HFFc6 (cell line): ENCODE results near the gene RPS8. TPM values are rescaled to one million over a fixed set of nuclear protein-coding genes. Genes with fewer than 3 reads are reported as not detected.
A peak's percentile ranks its signal among the peaks of the same experiment; 100 is the strongest.

Experiments used
- DNase-seq: peaks from one replicate; pipeline ENCODE4 v3.0.0-alpha.2; 2018
- H3K27ac Mint-ChIP-seq: 2 replicates; pipeline ENCODE4 v1.8.0; 2020; ENCODE audit warnings: mild to moderate bottlenecking, mixed read lengths
- H3K27me3 Mint-ChIP-seq: 2 replicates; pipeline ENCODE4 v1.8.0; 2021; ENCODE audit warnings: mild to moderate bottlenecking, moderate library complexity, mixed read lengths; ENCODE audit not compliant: insufficient read depth
- H3K36me3 Mint-ChIP-seq: 2 replicates; pipeline ENCODE4 v1.8.0; 2021; ENCODE audit warnings: low read depth, mixed read lengths
- H3K4me1 Mint-ChIP-seq: 2 replicates; pipeline ENCODE4 v1.8.0; 2020; ENCODE audit warnings: low read depth, mixed read lengths
- H3K4me3 Mint-ChIP-seq: 2 replicates; pipeline ENCODE4 v1.8.0; 2020; ENCODE audit warnings: mild to moderate bottlenecking, moderate library complexity, mixed read lengths
- H3K9me3 Mint-ChIP-seq: 2 replicates; pipeline ENCODE4 v1.8.0; 2020; ENCODE audit warnings: mild to moderate bottlenecking, mixed read lengths
- total RNA-seq, 6 experiments: library from RNA; stranded (reverse); fragmentation: NEBNext Ultra II Directional; extraction: Animal tissue kit (Norgen Biotek cat#: 25700); gene quantifications; 2 replicates in 1 of 6; 3 replicates in 5 of 6; pipeline ENCODE4 v1.2.3, GENCODE V29; 2021
- TF ChIP-seq, protein P1 (sequence below): fragments of 200-600 bp; sonication (generic); IDR thresholded peaks from 2 replicates; pipeline ENCODE4 v1.5.0; 2021; ENCODE audit warnings: antibody characterized with exemption, mild to moderate bottlenecking

Gene RPS8
- total RNA-seq, 6 experiments from 2014 or later = 1,518 to 1,745 (median 1,633) TPM

DNA sequence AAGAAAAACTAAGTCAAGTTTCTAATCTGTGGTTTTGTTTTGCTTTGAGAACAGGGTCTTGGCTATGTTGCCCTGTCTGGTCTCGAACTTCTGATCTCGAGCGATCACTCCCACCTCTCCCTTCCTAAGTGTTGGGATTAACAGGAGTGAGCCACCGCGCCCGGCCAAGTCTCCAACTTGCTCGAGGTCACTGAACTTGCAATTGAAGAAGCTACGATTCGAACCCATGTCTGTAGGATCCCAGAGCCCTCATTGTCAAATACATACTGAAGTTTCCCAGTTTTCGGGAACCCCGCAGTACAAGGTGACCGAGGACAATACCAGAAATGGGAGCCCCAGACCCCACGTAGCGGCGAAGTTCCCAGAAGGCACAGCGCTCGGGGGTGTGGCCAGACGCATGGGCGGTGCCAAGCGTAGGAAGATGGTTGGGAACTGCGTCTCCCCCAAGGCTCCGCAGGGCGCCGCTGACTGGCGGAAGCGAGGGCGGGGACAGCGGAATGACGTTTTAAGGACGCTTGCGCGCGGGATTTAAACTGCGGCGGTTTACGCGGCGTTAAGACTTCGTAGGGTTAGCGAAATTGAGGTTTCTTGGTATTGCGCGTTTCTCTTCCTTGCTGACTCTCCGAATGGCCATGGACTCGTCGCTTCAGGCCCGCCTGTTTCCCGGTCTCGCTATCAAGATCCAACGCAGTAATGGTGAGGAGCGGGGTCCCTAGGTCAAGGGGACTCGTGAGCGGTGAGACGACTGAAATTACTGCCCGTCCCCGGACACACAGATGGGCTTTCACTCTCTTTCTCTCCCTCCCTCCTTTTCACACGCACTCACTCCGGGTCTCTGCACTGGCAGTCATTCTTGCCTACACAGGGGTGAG is 35.8 kb upstream of the RPS8 start, which contains the start of gene KIF2C:
KIF2C (plus strand) TSS at position 531 of the 872 bp plus-strand sequence; CDS start at position 627, 96 bp downstream.
- peak; percentile 96 for DNase-seq
- peaks cover 20% of the 10 kb centered on the region; the same call in 1 of the 2 replicates for H3K36me3 Mint-ChIP-seq
- H3K4me1 Mint-ChIP-seq = peaks cover 32% of the 10 kb centered on the region
- peak within 1 kb of the TSS; percentile 98 for H3K4me3 Mint-ChIP-seq
- TF ChIP-seq, protein P1, sequence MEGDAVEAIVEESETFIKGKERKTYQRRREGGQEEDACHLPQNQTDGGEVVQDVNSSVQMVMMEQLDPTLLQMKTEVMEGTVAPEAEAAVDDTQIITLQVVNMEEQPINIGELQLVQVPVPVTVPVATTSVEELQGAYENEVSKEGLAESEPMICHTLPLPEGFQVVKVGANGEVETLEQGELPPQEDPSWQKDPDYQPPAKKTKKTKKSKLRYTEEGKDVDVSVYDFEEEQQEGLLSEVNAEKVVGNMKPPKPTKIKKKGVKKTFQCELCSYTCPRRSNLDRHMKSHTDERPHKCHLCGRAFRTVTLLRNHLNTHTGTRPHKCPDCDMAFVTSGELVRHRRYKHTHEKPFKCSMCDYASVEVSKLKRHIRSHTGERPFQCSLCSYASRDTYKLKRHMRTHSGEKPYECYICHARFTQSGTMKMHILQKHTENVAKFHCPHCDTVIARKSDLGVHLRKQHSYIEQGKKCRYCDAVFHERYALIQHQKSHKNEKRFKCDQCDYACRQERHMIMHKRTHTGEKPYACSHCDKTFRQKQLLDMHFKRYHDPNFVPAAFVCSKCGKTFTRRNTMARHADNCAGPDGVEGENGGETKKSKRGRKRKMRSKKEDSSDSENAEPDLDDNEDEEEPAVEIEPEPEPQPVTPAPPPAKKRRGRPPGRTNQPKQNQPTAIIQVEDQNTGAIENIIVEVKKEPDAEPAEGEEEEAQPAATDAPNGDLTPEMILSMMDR = peak; percentile 26; the same call in 1 of the 2 replicates
- no peaks in the 10 kb centered on the region; the same call in 1 of the 2 replicates for H3K27me3 Mint-ChIP-seq
- H3K9me3 Mint-ChIP-seq = no peaks in the 10 kb centered on the region
- H3K27ac Mint-ChIP-seq = peak within 1 kb of the TSS; percentile 92

DNA sequence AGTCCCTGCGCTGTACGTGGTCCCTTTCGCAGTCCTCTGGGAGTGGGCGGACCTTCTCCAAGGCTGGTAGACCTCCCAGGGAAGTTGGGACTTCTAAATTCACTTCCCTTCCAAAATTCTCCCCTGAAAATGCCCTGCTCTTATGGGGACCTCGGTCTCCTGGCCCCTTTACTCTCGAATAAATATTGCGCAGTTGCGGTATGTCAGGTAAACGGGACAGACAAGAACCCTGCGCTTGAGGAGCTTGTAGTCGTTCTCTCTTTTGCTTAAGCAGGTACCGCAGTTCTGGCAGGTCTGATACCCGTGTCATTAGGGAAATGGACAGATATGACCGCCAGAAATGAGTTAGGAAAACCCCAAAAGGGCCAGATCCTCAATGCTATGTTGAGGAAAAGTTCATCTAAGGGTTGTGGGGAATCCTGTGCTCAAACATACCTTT is 35.1 kb upstream of the RPS8 start:
- Mint-ChIP-seq H3K4me1 (peaks cover 32% of the 10 kb centered on the region), H3K36me3 (peaks cover 20% of the 10 kb centered on the region; the same call in 1 of the 2 replicates), H3K9me3 (no peaks in the 10 kb centered on the region), H3K27ac (peak overlapping the region; percentile 73), H3K27me3 (no peaks in the 10 kb centered on the region; the same call in 1 of the 2 replicates), H3K4me3 (peak overlapping the region; percentile 98)
- no peak for DNase-seq
- TF ChIP-seq, protein P1 = no peak

DNA sequence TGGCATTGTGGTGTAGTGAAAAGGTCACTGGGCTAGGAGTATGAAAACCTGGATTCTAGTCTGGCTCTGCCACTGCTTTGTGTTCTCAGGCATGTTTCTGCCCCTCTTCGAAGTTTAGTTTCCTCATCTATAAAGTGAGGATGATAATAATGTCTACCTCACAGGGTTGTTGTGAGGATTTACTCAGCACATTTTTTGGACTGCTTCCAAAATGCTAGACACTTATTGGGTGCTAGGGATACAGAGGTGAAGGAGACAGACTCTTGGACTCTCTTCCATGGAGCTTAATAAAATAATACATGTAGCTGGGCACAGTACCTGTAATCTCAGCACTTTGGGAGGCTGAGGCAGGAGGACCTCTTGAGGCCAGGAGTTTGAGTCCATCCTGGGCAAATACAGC is 32.1 kb upstream of the RPS8 start:
- no peak for DNase-seq
- no peaks in the 10 kb centered on the region for H3K9me3 Mint-ChIP-seq

DNA sequence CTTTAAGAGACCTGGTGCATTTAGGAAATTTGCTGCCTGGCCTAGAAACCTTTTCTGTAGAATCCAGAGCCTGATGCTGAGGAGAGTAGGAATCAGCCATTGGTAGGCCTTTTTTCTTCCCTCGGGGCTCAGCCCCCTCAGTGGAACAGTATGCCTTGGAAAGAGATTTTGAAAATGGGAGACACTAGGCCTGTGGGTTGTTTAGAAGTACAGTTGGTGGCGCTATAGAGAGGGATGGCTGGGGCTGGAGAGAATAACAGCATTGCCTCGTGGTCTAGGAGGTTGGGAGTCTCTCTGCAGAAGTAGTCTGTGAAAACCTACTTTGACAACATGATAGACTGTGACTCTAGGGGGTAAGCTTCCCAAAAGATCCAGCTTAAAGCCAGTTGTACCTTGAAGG is 27.5 kb upstream of the RPS8 start:
- DNase-seq = no peak
- Mint-ChIP-seq H3K9me3 (no peaks in the 10 kb centered on the region), H3K4me3 (no peak overlapping the region), H3K36me3 (peaks cover 6% of the 10 kb centered on the region; the same call in 1 of the 2 replicates), H3K27ac (no peak overlapping the region), H3K27me3 (no peaks in the 10 kb centered on the region; the same call in 1 of the 2 replicates), H3K4me1 (peaks cover 7% of the 10 kb centered on the region)
- TF ChIP-seq, protein P1 = peak; percentile 34; the same call in 1 of the 2 replicates

More for the DNA sequence above, 32.1 kb upstream of the RPS8 start:
- Mint-ChIP-seq H3K27ac (peak overlapping the region; percentile 53), H3K4me1 (peaks cover 32% of the 10 kb centered on the region), H3K27me3 (no peaks in the 10 kb centered on the region; the same call in 1 of the 2 replicates), H3K36me3 (peaks cover 20% of the 10 kb centered on the region; the same call in 1 of the 2 replicates), H3K4me3 (no peak overlapping the region; the same call in 1 of the 2 replicates)
- TF ChIP-seq, protein P1 = no peak

DNA sequence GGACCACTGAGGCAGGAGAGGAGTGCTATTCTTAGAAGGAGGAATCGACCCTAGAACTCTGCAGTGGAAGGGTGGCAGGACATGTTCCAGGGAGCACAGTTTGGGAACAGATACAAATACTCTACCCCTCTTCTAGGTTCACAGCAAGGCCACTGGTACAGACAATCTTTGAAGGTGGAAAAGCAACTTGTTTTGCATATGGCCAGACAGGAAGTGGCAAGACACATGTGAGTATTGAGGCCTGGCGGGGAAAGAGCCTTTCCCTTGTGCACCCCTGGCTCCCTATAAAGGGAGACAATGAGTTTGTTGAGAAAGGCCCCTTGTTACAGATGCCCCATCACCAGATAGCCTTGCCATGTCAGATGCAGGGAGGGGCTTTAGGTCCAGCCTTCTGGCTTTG is 17.9 kb upstream of the RPS8 start:
- H3K27ac Mint-ChIP-seq = no peak overlapping the region
- no peaks in the 10 kb centered on the region for H3K27me3 Mint-ChIP-seq
- TF ChIP-seq, protein P1 = no peak
- H3K4me1 Mint-ChIP-seq = no peaks in the 10 kb centered on the region
- H3K9me3 Mint-ChIP-seq = no peaks in the 10 kb centered on the region
- no peak overlapping the region for H3K4me3 Mint-ChIP-seq
- peaks cover 16% of the 10 kb centered on the region; the same call in 1 of the 2 replicates for H3K36me3 Mint-ChIP-seq
- DNase-seq = no peak
